Urothelium cell line (cell line): ENCODE results near the gene METAP1.
"Not testable (repeated sequence)": the region's sequence is repeated elsewhere in the genome, so short reads cannot be mapped to it uniquely, and the experiment has no call there.

Source experiments
- DNase-seq: peaks from one replicate; pipeline ENCODE4 v3.0.0; 2011; ENCODE audit warnings: low spot score, mixed read lengths
- FAIRE-seq: peaks from 2 replicates; lab custom pipeline; 2011; peaks lifted over from hg19 to GRCh38; lab: Jason Lieb, UNC

The METAP1 gene

GRCh38 chr4:98996765-98997068 lies 1.2 kb downstream of the METAP1 start:
- DNase-seq (no peak), FAIRE-seq (no peak)

GRCh38 chr4:98997166-98997565 lies 1.6 kb downstream of the METAP1 start:
- FAIRE-seq (no peak), DNase-seq (no peak)

- DNase-seq: no peak
- no peak for FAIRE-seq
Observed at GRCh38 chr4:98998551-98998950, 3.0 kb downstream of the METAP1 start.

- FAIRE-seq (no peak), DNase-seq (no peak)
Observed at GRCh38 chr4:99002279-99002678, 6.8 kb downstream of the METAP1 start.

- DNase-seq: no peak
- FAIRE-seq: no peak
Observed at GRCh38 chr4:99008051-99008450, 12.5 kb downstream of the METAP1 start.

DNA sequence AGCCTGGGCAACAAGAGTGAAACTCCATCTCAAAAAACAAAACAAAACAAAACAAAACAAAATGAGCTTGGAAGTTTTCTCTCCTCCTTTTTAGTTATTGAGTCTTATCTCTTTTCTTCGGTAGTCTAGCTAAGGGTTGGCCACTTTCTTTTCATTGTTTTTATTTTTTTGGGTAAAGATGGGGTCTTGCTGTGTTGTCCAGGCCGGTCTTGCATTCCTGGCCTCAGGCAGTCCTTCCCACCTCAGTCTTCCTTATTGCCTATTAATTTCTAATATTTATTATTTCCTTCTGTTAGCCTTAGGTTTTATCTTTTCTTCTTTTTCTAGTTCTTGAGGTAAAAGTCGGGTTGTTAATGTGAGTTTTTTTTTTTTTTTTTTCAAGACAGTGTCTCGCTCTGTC lies 16.4 kb downstream of the METAP1 start:
- FAIRE-seq (no peak), DNase-seq (no peak)

GRCh38 chr4:99013402-99013843 lies 17.9 kb downstream of the METAP1 start:
- FAIRE-seq (no peak), DNase-seq (no peak)

DNA sequence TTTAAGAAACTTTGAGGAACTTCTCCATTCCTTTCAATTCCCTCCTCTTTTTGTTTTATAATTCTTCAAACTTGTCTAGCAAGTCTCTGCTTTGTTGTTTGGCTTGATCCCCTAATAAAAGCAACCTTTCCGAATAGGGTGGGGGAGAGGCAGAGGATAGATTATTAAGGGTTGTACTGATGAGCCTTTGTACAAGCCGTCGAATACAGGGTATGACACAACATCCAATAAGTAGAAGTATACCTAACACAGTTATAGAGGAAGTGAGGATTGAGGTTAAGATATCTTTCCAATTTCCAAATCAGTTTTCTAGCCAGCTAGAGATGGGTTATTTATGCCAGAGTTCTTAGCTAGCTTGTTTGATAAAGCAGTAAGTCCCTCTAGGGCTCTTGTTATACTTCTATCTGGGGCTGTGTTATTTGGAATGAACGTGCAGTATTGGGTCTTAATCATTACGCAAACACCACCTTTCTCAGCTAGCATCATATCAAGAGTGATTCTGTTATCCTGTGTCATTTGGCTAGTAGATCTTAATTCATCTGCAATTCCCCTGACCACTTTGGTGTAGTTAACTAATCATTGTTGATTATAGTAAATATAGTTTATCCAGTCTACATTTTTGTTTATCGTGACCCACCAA lies 18.5 kb downstream of the METAP1 start:
- DNase-seq: no peak

GRCh38 chr4:99021386-99021785 lies 25.9 kb downstream of the METAP1 start:
- no peak for DNase-seq
- FAIRE-seq: no peak

More for the DNA sequence above, 18.5 kb downstream of the METAP1 start:
- no peak for FAIRE-seq

DNA sequence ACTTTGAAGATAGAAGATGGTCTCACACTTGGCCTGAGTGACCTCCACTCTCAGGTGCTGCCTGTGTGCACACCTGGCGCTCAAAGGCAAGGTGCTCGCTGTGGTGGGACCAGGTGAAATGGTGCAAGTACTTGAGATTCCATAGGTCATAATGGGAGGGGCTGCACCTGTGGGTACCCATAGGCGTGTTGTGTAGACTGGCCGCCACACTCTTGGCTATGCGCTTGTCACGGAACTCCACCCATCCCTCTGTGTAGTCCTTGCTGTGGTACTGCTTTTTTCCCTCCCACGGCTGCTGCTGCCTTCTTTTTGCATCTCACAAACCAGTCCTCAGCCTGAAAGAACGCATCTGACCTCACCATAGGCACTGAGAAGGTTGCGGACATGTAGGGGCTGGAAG lies 27.0 kb downstream of the METAP1 start:
- FAIRE-seq (peak; percentile 84), DNase-seq (no peak)

DNA sequence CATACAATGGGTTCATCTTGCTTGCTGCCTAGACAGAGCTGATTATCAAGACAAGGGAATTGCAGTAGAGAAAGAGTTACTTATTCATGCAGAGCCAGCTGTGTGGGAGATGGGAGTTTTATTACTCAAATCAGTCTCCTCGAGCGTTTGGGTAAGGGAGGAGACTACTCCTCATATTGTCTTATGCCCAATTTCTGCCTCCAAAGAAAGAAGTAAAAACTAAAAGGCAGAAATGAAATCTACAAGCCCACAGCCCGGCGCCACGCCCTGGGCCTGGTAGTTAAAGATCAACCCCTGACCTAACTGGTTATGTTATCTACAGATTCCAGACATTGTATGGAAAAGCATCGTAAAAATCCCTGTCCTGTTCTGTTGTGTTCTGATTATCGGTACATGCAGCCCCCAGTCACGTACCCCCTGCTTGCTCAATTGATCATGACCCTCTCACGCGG lies 28.3 kb downstream of the METAP1 start:
- not testable (repeated sequence) for FAIRE-seq, DNase-seq

- DNase-seq (no peak), FAIRE-seq (no peak)
Observed at GRCh38 chr4:99024481-99025275, 29.2 kb downstream of the METAP1 start.

DNA sequence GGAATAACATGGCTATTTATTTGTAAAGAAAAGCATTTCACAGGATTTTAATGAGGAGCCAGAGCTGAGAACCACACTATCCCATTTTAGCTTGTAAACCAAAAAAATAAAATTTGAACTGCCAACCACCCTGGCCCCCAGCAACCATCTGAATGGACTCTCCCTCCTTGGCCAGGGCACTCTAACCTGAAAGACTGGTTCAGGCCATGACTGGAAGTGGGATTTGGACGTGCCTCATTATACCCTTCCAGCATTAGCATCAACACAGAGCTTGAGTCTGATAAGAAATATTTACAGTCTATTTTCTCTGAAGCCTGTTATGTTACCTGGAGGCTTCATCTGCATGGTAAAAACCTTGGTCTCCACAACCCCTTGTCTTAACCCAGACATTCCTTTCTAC lies 30.0 kb downstream of the METAP1 start:
- DNase-seq: no peak
- no peak for FAIRE-seq

DNA sequence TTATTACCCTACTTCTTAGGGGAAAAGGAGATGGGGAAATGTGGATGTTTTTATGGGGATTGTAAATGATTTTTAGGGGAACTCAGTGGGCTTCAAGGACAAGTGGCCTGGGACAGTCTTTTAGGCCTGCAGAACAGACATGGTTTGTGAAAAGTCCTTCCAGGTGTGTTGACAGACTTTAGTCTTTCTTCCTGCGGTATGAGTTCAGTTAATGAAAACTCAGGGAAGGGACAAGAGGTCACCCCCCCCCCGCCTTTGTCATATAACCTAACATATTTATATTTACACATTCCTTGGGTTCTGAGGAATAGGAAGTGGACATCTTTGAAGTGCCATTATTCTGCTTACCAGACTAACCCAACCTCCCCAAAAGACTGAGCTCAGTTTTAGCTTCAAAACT lies 31.8 kb downstream of the METAP1 start:
- DNase-seq (no peak), FAIRE-seq (no peak)

GRCh38 chr4:99028187-99028586 lies 32.7 kb downstream of the METAP1 start:
- DNase-seq (no peak), FAIRE-seq (no peak)

- DNase-seq (no peak), FAIRE-seq (no peak)
Observed at GRCh38 chr4:99029018-99029735, 33.7 kb downstream of the METAP1 start.

GRCh38 chr4:99029852-99030251 lies 34.3 kb downstream of the METAP1 start:
- FAIRE-seq: no peak
- DNase-seq: no peak

DNA sequence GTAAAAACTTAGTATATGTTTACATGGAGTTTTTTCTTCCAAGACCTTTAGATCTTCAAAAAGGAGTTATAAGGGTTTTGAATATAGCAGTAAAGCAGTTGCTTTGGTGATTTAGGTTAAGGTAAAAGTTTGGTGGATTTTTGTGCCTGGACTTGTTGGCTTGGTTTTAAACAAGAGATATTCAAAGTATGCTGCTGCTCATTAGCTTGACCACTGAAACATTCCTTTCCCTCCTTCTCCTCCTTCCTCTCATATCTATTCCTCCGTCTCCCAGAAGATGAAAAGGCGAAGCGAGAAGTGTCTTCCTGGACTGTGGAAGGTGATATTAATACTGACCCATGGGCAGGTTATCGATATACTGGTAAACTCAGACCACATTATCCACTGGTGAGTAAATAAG lies 38.4 kb downstream of the METAP1 start:
- FAIRE-seq (no peak), DNase-seq (no peak)

DNA sequence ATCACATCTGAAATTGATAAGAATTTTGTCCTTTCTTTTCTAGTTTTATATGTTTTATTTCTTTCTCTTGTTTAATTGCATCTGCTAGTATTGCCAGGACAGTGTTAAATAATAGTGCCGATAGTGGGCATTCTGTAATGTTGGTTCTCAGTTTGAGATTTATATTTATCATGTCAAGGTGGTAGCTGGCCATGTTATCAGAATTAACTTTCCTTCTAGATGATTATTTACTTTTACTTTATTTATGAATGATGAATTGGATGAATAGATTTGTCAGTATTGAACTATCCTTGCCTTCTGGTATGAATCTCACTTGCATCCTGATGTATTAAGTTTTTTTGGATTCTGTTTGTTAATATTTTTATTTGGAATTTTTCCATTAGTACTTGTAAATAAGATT lies 42.7 kb downstream of the METAP1 start:
- FAIRE-seq (no peak), DNase-seq (no peak)

DNA sequence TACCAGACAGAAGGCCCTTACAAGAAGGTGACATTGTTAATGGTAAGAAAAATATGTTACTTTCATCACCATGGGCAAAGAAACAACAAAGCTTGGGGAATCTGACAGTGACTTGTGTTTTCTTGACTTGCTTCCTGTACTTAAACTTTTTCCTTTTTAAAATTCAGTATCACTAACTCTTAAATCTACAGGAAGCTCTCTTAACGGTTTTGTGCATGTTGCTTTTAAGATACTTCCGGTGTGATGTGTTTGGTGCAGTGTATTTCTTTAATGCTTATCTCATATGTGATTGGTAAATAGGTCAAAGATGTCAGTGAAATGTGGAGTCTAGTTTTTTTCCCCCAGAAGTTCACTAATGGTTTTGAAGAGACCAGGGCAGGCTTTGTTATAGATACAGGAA lies 47.8 kb downstream of the METAP1 start:
- FAIRE-seq: no peak
- DNase-seq: no peak

- no peak for FAIRE-seq
- no peak for DNase-seq
Observed at GRCh38 chr4:99047710-99048109, 52.2 kb downstream of the METAP1 start.

DNA sequence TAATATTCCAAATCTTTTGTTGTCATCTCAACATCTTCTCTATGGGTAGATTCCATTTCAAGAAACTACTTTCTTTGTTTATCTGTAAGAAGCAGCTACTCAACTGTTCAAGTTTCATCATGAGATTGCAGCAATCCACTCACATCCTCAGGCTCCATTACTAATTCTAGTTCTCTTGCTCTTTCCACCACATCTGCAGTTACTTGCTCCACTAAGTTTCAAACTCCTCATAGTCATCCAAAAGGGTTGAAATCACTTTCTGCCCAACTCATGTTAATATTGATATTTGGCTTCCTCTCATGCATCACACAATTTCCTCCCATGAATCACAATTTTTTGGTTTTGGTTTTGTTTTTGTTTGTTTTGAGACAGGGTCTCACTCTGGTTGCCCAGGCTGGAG lies 57.4 kb downstream of the METAP1 start:
- DNase-seq (no peak), FAIRE-seq (no peak)
